C4-2B (cell line): ENCODE data around the gene ARHGAP26.

Experiments used
- CTCF ChIP-seq: fragments of 450-650 bp; conservative IDR thresholded peaks from 2 replicates; pipeline ENCODE4 v1.5.1; 2017; ENCODE audit warnings: mild to moderate bottlenecking
- ZFX ChIP-seq: fragments of 450-650 bp; IDR thresholded peaks from 2 replicates; pipeline ENCODE4 v1.6.1; 2017

DNA sequence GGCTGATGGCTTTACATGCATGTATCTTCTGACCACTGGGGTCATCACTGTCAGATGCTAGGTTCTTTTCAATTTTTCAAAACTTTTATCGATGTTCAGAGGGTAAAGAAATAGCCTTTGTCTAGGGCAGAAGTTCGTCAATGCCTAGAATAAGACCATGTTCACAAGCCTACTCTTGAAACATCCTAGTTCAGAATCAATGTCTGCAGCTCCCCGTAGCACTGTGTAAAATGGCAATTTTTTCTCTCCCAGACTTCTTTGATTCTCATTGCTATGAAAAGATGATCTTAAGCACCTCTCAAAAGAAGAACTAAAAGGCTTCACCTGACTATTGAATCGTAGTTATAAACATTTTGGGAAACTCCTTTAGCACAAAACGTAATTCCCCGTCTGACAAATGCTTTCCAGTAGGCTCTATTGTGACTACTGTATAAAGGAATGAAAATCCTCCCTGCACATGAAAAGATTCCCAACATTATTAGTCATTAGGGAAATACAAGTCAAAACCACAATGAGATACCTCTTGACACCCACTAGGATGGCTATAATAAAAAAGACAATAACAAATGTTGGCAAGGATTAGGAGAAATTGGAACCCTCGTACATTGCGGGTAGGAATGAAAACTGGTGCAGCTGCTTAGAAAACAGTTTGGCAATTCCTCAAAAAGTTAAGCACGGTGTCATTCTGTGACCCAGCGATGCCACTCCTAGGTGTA is 263.5 kb downstream of the ARHGAP26 start:
- TF ChIP-seq CTCF (no peak), ZFX (no peak)
